ENCODE data around the gene SYNRG.

DNA sequence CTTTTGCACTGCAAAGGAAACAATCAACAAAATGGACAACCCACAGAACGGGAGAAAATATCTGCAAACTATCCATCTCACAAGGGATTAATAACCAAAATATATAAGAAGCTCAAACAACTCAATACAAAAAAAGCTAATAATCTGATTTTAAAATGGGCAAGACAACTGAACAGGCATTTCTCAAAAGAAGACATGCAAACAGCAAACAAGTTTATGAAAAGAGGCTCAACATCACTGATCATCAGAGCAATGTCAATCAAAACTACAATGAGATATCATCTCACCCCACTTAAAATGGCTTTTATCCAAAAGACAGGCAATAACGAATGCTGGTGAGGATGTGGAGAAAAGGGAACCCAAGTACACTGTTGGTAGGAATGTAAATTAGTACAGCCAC lies 34.8 kb downstream of the SYNRG start:
- no peak for TF ChIP-seq EP300 (IDR thresholded peaks at IDR 0.05)
- TF ChIP-seq CTCF (IDR thresholded peaks at IDR 0.05), result no peak
- TF ChIP-seq POLR2AphosphoS5 (IDR thresholded peaks at IDR 0.05), result no peak
- TF ChIP-seq POLR2A (IDR thresholded peaks at IDR 0.05), result no peak

Measured in stomach (tissue), 4 donors.